Keratinocyte (primary cell): ENCODE data around the gene SCUBE1. TPM values are rescaled to one million over a fixed set of nuclear protein-coding genes. Genes with fewer than 3 reads are reported as not detected.
A peak's percentile ranks its signal among the peaks of the same experiment; 100 is the strongest.

Experiments used
- DNase-seq: peaks from one replicate; pipeline ENCODE4 v3.0.0-alpha.2; 2011; ENCODE audit warnings: low read depth, missing footprints, low spot score
- FAIRE-seq: peaks from 2 replicates; lab custom pipeline; 2011; peaks lifted over from hg19 to GRCh38; lab: Jason Lieb, UNC
- H2AFZ ChIP-seq: 2 replicates; pipeline ENCODE4 v1.6.0; 2012; ENCODE audit warnings: low read length, control low read depth, inconsistent platforms; ENCODE audit not compliant: control insufficient read depth
- H3K27ac ChIP-seq: 2 replicates; pipeline ENCODE4 v1.5.1; 2011; ENCODE audit warnings: low read length; ENCODE audit not compliant: control insufficient read depth, insufficient read depth
- H3K27me3 ChIP-seq: 3 replicates; pipeline ENCODE4 v1.6.0; 2011; ENCODE audit warnings: low read length; ENCODE audit not compliant: control insufficient read depth, insufficient read depth; ENCODE audit errors: extremely low read depth
- H3K36me3 ChIP-seq, 2 experiments: 2 replicates in 1 of 2; 3 replicates in 1 of 2; pipeline ENCODE4 v1.5.1; 2011; ENCODE audit warnings: low read length in 2 of 2, mild to moderate bottlenecking in 1 of 2; ENCODE audit not compliant: control insufficient read depth in 2 of 2, insufficient read depth in 2 of 2; ENCODE audit errors: extremely low read depth in 1 of 2
- H3K4me1 ChIP-seq: 3 replicates; pipeline ENCODE4 v1.5.1; 2011; ENCODE audit warnings: low read length; ENCODE audit not compliant: control insufficient read depth, insufficient read depth; ENCODE audit errors: extremely low read depth
- H3K4me2 ChIP-seq: 3 replicates; pipeline ENCODE4 v1.6.0; 2011; ENCODE audit warnings: low read depth, low read length; ENCODE audit not compliant: control insufficient read depth, insufficient read depth; ENCODE audit errors: extremely low read depth
- H3K4me3 ChIP-seq, 3 experiments: fragments of 200-600 bp in 1 of 3; sonication (generic) in 1 of 3; 2 replicates in 2 of 3; 3 replicates in 1 of 3; pipeline ENCODE4 v1.5.1; 2011 to 2016; ENCODE audit warnings: low read length in 3 of 3, mild to moderate bottlenecking in 3 of 3, control low read depth in 2 of 3, inconsistent platforms in 1 of 3, low read depth in 1 of 3, mixed read lengths in 1 of 3, mixed run types in 1 of 3, moderate library complexity in 1 of 3; ENCODE audit not compliant: control insufficient read depth in 2 of 3, insufficient read depth in 2 of 3; ENCODE audit errors: extremely low read depth in 1 of 3
- H3K79me2 ChIP-seq: 2 replicates; pipeline ENCODE4 v1.6.0; 2012; ENCODE audit warnings: low read length; ENCODE audit not compliant: control insufficient read depth, insufficient read depth
- H3K9ac ChIP-seq: 3 replicates; pipeline ENCODE4 v1.6.0; 2011; ENCODE audit warnings: low read length; ENCODE audit not compliant: control insufficient read depth, insufficient read depth; ENCODE audit errors: extremely low read depth
- H3K9me1 ChIP-seq: 3 replicates; pipeline ENCODE4 v1.6.0; 2011; ENCODE audit warnings: low read length; ENCODE audit not compliant: control insufficient read depth, insufficient read depth; ENCODE audit errors: extremely low read depth
- H3K9me3 ChIP-seq: 2 replicates; pipeline ENCODE4 v1.5.1; 2012; ENCODE audit warnings: low read depth, low read length; ENCODE audit not compliant: control insufficient read depth
- H4K20me1 ChIP-seq: 3 replicates; pipeline ENCODE4 v1.6.0; 2011; ENCODE audit warnings: low read length; ENCODE audit not compliant: control insufficient read depth, insufficient read depth; ENCODE audit errors: extremely low read depth
- EZH2 ChIP-seq: IDR thresholded peaks from one replicate; pipeline ENCODE4 v1.6.1; 2012; ENCODE audit warnings: inconsistent platforms, mild to moderate bottlenecking, low read length, moderate library complexity
- dilution Hi-C: fragments of 300-500 bp; cut with MboI; formaldehyde crosslinking; loops from one replicate; pipeline ENCODE4 v1.7.0; 2020; ENCODE audit warnings: low sequenced_read_pairs; ENCODE audit not compliant: extremely low pct_ligation_motif_present
- polyA plus RNA-seq, 5 experiments: library from polyadenylated mRNA; depleted of rRNA in 3 of 5; stranded (reverse) in 3 of 5; stranded (forward) in 1 of 5; unstranded in 1 of 5; fragments of >200 nt; gene quantifications; 1 replicate in 1 of 5; 2 replicates in 3 of 5; 3 replicates in 1 of 5; pipeline versions ENCODE4 v1.2.1 to v1.2.3, GENCODE V29; 2011 to 2012; ENCODE audit warnings: missing spikeins in 2 of 5, low read depth in 1 of 5, low replicate concordance in 1 of 5
- TF ChIP-seq, protein P1 (sequence below), 3 experiments: IDR thresholded peaks in 1 of 3; conservative IDR thresholded peaks in 1 of 3; optimal IDR thresholded peaks in 1 of 3; 2 replicates in 2 of 3; 3 replicates in 1 of 3; pipeline versions ENCODE3 to v1.5.1; 2011; ENCODE audit warnings: low read length in 3 of 3, mild to moderate bottlenecking in 3 of 3, moderate library complexity in 2 of 3, control low read depth in 1 of 3, inconsistent platforms in 1 of 3; ENCODE audit not compliant: insufficient read depth in 2 of 3; ENCODE audit errors: extremely low read depth in 1 of 3

The SCUBE1 gene
- polyA plus RNA-seq, 1 donor (not counting 4 experiments of a cell fraction or from before 2014, with no cell fraction given), result not detected

DNA sequence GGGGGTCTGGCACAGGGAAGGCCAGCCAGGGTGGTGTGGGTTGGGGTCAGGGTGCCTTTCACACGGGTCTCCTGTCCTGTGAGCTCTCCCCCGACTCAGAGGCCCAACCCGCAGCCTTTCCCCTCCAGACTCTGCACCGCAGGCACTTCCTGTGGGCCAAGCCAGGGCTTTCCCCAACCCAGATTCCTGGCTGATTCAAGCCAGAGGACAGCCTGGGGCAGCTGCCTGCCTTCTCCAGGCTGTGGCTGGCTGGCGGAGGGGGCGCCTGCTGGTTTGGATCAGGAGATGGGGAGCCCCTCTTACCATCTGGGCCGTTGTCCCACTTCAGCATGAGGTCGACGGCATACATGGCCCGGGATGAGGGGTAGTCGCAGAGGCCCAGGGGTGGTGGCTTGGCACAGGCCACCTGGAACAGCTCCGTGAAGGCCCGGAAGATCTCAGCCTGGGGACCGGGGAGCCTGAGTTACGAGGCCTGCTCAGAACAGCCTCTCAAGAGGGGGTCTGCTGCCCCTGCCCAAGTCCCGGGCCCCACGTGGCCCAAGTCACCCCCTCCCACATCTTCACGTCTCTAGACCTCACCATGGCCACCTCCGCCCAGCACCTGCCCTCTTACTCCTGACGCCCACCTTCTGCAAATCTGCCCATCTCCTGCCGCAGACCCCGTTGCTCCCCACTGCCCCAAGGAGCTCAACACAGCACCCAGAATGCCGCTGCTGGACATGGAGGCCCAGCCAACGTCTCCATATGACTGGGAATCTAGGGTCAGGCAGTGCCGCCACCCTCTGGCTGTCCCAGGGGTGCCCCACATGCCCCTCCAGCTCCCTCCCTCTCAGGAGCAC is 174.5 kb downstream of the SCUBE1 start:
- no peak for TF ChIP-seq EZH2
- TF ChIP-seq, protein P1, sequence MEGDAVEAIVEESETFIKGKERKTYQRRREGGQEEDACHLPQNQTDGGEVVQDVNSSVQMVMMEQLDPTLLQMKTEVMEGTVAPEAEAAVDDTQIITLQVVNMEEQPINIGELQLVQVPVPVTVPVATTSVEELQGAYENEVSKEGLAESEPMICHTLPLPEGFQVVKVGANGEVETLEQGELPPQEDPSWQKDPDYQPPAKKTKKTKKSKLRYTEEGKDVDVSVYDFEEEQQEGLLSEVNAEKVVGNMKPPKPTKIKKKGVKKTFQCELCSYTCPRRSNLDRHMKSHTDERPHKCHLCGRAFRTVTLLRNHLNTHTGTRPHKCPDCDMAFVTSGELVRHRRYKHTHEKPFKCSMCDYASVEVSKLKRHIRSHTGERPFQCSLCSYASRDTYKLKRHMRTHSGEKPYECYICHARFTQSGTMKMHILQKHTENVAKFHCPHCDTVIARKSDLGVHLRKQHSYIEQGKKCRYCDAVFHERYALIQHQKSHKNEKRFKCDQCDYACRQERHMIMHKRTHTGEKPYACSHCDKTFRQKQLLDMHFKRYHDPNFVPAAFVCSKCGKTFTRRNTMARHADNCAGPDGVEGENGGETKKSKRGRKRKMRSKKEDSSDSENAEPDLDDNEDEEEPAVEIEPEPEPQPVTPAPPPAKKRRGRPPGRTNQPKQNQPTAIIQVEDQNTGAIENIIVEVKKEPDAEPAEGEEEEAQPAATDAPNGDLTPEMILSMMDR (optimal IDR thresholded peaks at IDR 0.05 in 1 of 3, IDR thresholded peaks at IDR 0.05 in 1 of 3, conservative IDR thresholded peaks at IDR 0.05 in 1 of 3; ENCODE audit: extremely low read depth in 1 of 3, insufficient read depth in 2 of 3, low read length in 3 of 3), result no peak
- dilution Hi-C loops, result no loop called here
- Histone ChIP-seq H3K27me3 (no peaks in the 10 kb centered on the region), H3K79me2 (no peaks in the 10 kb centered on the region), H3K9me1 (peaks cover under 1% of the 10 kb centered on the region), H2AFZ (no peak overlapping the region), H3K9me3 (no peaks in the 10 kb centered on the region), H3K9ac (no peak overlapping the region), H3K36me3 (peaks cover 24 to 38% of the 10 kb centered on the region in 2 experiments), H3K4me2 (no peak overlapping the region), H4K20me1 (peaks cover 2% of the 10 kb centered on the region), H3K4me1 (peaks cover 24% of the 10 kb centered on the region), H3K27ac (no peak overlapping the region), H3K4me3 (no peak overlapping the region)
- FAIRE-seq (peak; percentile 51), DNase-seq (no peak)

DNA sequence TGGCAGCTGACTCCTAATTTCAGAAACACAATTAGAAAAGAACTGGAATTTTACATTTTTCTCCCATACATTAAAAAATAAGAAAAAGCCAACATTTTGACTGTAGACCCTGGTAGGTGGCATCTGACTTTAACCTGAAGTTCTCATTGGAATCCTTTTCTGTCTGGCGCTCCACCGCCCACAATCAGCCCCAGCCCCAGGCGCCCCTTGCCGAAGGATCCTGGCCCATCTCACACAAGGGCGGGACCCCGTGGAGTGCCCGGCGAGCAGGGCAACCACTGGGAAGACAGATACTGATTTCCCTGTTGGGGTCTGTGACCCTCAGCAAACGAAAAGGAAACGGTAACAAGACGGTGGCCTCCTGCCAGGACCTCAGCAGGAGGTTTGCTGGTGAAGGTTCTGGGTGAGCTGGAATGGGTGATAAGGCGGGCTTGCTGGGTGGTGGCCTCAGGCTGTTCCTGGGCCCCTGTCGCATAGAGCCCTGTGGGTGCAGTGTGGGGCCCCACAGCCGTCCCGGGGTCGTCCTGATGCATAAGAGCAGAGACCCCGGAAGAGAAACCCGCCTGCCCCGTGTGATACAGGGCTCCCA is 176.1 kb downstream of the SCUBE1 start:
- dilution Hi-C loops, result no loop called here
- Histone ChIP-seq H3K4me3 (no peak overlapping the region), H4K20me1 (peaks cover 8% of the 10 kb centered on the region), H3K36me3 (peaks cover 24 to 35% of the 10 kb centered on the region in 2 experiments), H3K27ac (no peak overlapping the region), H3K4me1 (peaks cover 35% of the 10 kb centered on the region), H3K4me2 (no peak overlapping the region), H3K9ac (no peak overlapping the region), H3K9me1 (peaks cover 5% of the 10 kb centered on the region), H2AFZ (no peak overlapping the region), H3K27me3 (no peaks in the 10 kb centered on the region), H3K9me3 (no peaks in the 10 kb centered on the region), H3K79me2 (no peaks in the 10 kb centered on the region)
- DNase-seq, result no peak
- no peak for TF ChIP-seq EZH2
- TF ChIP-seq, protein P1 (optimal IDR thresholded peaks at IDR 0.05 in 1 of 3, IDR thresholded peaks at IDR 0.05 in 1 of 3, conservative IDR thresholded peaks at IDR 0.05 in 1 of 3; ENCODE audit: extremely low read depth in 1 of 3, insufficient read depth in 2 of 3, low read length in 3 of 3), result no peak
- no peak for FAIRE-seq
